GM21423 (cell line): ENCODE measurements around the gene RRN3.
A peak's percentile ranks its signal among the peaks of the same experiment; 100 is the strongest.
"Not testable (repeated sequence)": the region's sequence is repeated elsewhere in the genome, so short reads cannot be mapped to it uniquely, and the experiment has no call there.

Experiments
- ATAC-seq: cut with Tn5 transposase; IDR thresholded peaks from one replicate; pipeline ENCODE4 v1.9.1; 2021; ENCODE audit warnings: mild to moderate bottlenecking, moderate library complexity; ENCODE audit not compliant: unreplicated experiment

Gene RRN3

GRCh38 chr16:15093955-15094827 is at the start of gene RRN3:
Gene RRN3, minus strand, starts transcription at chr16:15094272. Its CDS starts 39 bp downstream, at chr16:15094233.
- peak; percentile 99 for ATAC-seq

DNA sequence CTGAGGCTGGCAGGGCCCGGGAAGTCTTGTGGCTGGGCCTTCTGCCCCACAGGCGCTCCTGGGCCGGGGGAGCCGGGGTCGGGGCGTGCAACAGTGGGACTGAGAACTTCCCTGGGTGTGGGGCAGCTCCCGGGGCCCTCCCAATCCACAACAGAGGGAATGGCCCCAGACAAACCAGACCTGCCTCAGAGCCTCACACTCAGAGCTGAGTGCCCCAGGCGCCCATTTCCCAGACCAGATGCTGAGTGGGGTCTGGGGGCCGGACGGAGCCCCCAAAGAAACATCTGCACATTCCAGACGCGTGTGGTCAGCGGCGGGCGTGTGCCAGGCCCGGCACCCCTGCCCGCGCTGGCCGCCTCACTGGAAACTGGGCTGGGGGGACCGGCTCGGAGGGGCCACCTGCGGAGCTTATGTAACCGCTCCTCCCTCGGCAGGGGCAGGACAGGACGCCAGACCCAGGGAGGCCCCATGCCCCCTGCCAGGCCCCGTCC is 49.6 kb upstream of the RRN3 start:
- ATAC-seq = not testable (repeated sequence)

DNA sequence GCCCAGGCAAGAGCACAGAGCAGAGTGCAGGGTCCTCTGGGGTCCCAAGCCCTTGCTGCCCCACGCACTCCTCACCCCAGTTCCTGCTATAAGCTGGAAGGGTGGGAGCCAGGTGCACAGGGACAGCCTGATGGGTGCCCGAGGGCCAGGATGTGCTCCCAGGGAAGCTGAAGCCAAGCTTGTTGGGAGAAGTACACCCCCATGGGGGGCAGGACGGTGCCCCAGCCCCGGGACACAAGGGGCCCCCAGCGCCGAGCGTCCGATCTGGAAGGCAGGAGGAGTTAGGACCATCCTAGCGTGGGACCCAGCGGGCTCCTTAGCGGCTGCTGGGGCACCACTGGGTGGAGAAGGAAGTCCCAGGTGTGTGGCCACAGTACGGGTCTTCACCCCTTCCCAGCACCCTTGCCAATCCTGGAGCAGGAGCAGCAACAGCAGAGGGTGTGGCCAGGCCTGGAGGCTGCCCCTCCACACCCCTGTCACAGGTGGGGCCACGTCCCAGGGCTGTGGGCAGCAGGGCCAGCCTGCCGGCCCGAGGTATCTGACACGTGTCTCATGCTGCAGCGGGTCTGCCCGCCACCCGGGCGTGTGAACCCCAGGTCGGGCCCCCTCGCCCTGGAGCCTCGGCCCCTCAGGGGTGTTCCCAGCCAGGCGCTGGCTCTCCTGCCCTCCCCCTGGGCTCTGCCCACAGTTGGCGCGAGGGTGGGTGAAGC is 49.0 kb upstream of the RRN3 start:
- ATAC-seq = not testable (repeated sequence)

GRCh38 chr16:15142107-15142890 is 48.2 kb upstream of the RRN3 start:
- ATAC-seq = not testable (repeated sequence)

DNA sequence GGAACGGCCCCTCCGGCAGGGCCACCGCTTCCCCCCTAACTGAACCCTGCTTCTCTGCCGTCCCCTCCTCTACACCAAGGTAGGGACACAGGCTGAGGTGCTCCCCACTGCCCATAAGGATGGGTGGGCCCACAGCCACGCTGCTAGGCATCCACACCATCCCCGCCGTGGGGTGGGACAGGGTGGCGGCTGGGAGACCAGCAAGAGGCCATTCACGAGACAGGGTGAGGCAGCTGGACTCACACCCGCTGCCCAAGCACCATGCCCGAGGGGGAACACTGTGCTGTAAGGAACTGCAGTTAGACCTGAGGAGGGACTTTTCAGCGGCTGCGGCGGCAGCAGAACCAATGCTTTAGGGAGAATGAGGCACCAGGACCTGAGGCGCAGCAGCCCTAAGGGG is 47.5 kb upstream of the RRN3 start:
- ATAC-seq = no peak

GRCh38 chr16:15140444-15141365 is 46.6 kb upstream of the RRN3 start:
- ATAC-seq = not testable (repeated sequence)

DNA sequence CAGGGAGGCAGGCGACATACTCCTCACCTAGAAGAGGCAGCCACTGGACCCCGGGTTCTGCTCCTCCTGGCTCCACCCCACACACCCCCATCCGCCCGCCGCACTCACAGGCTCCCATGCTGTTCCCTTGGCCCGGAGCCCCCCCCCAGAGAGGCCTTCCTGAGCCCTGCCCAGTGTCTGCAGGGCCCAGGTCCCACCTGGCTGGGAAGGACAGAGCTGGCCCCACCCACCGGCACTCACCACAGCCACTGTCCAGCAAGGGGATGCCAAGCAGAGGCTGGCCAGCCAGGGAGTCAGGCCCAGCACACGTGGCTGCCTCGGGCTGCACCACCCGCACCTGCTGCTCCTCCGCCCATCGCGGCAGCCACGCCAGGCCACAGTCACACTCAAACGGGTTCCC is 43.4 kb upstream of the RRN3 start:
- not testable (repeated sequence) for ATAC-seq

- not testable (repeated sequence) for ATAC-seq
Measured at GRCh38 chr16:15135483-15136360, 41.6 kb upstream of the RRN3 start.

GRCh38 chr16:15134752-15135482 is 40.8 kb upstream of the RRN3 start:
- ATAC-seq = not testable (repeated sequence)

DNA sequence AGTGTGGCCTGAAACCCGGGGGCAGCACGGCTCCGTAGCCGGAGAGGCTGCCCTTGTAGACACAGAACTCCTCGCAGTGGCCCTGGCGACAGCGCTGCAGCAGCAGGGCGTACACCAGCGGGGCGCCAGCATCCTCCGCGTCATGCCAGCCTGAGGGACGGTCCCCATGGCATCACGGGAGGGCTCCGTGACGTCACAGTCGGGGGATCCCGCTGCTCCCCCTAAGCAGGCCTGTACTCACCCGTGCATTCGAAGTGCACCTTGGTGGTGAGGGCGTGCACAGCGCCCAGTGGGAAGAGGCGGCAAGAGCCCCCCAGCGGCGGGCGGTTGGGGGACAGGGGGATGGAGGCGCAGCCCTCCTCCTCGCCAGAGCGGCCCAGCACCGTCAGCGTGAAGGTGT is 39.5 kb upstream of the RRN3 start:
- not testable (repeated sequence) for ATAC-seq

- ATAC-seq = not testable (repeated sequence)
Measured at GRCh38 chr16:15132719-15133428, 38.8 kb upstream of the RRN3 start.

- not testable (repeated sequence) for ATAC-seq
Measured at GRCh38 chr16:15130943-15131700, 37.0 kb upstream of the RRN3 start.

DNA sequence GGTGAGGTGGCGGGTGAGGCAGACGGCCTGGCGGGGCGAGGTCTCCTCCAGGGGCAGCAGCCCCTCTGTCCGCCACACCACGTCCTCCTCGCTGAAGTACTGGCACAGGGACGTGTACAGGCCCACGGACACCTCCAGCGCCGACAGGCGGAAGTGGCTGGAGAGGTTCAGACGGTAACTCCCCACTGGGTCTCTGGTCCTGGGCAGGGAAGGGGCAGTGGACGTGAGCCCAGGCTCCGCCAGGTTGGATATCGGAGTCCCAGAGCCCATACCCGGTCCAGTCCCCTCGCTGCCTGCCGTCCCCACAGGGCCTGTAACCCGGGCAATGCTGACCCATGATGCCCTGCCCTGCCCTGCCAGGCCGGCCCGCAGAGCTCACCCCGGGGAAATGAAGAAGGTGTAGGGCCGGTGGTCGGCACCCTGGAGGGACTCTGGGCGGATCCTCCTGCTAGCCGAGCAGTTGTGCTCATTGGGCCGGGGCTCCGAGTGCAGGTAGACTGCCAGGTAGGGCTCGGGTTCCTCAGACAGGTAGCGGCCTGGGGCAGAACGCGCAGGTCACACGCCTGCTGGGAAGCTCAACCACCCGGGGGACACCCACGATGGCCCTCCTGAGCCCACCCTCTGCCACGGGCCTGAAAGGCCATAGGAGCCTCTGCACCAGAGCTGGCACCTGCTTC is 36.3 kb upstream of the RRN3 start:
- not testable (repeated sequence) for ATAC-seq

DNA sequence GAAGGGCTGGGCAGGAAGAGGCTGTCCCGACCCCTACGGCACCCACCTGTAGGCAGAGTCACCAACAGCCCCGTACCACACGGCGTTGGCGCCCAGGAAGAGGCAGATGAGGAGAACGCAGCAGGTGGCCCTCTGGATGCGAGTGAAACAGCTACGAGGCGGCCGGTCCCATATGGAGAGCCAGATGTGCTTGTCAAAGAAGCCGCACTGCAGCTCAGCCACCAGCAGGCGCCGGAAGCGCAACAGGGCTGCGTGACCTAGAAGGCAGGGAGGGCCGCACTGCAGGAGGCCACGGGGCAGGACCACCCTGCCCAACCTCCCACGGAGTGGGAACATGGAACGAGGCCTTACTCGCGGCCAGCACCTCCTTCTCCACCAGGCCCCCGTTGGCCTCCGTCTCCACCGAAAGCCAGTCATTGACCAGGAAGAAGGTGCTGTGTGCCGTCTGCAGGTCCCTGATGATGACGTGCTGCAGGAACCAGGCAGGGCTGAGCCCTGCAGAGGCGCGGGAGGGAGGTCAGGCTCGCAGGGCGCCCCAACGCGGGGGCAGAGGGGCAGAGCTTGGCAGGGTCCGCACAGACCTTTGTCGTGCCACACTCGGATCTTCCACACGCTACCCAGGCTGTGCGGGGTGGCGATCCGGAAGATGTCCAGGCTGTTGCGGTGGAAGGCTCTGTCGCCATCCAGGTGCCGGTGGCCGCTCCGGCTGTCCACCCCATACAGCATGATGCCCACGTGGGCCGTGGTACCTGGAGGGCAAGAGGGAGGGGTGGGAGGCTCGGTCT is 33.8 kb upstream of the RRN3 start:
- ATAC-seq = not testable (repeated sequence)

DNA sequence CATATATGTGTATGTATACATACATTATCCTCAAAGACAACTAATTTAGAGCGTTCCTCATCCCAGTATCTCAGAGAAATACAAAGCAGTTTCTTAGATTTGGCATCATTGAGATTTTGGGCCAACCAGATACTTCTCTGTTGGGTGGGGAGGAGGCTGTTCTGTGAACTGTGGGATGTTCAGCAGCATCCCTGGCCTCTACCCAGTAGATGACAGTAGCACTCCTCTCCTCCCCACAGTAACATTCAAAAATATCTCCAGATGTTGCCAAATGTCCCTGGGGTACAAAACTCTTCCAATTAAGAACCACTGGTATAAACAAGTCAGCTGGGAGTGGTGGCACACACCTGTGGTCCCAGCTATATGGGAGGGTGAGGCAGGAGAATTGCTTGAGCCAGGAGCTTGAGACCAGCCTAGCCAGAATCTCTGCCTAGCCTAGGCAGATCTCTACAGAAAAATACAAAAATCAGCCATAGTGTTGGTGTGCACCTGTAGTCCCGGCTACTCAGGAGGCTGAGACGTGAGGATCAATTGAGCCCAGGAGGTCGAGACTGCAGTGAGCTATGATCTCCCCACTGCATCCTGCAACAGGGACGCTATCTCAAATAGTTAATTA is 6.4 kb upstream of the RRN3 start:
- ATAC-seq = not testable (repeated sequence)
